Sigmoid colon (tissue), 7 donors: ENCODE results near the gene TEK. TPM values are rescaled to one million over a fixed set of nuclear protein-coding genes. Genes with fewer than 3 reads are reported as not detected.
"Not testable (repeated sequence)": the region's sequence is repeated elsewhere in the genome, so short reads cannot be mapped to it uniquely, and the experiment has no call there.

Experiments
- DNase-seq: peaks from one replicate; pipeline ENCODE4 v3.0.0-alpha.2; 2019
- H3K27ac ChIP-seq, 4 donors: fragments of 200-600 bp; sonication (generic); one replicate each; pipeline ENCODE4 v1.5.1; 2016 to 2019; ENCODE audit warnings: mild to moderate bottlenecking in 1 of 4
- H3K27me3 ChIP-seq, 3 donors: fragments of 200-600 bp; sonication (generic); one replicate each; pipeline ENCODE4 v1.5.1; 2019; ENCODE audit warnings: mild to moderate bottlenecking in 1 of 3
- H3K36me3 ChIP-seq, 4 donors: fragments of 200-600 bp; sonication (generic); one replicate each; pipeline ENCODE4 v1.5.1; 2016 to 2019
- H3K4me1 ChIP-seq, 4 donors: fragments of 200-600 bp; sonication (generic); one replicate each; pipeline ENCODE4 v1.5.1; 2017 to 2019
- H3K4me3 ChIP-seq, 4 donors: fragments of 200-600 bp; sonication (generic); one replicate each; pipeline ENCODE4 v1.5.1; 2017 to 2019; ENCODE audit warnings: mild to moderate bottlenecking in 2 of 4, moderate library complexity in 1 of 4
- H3K9me3 ChIP-seq, 4 donors: fragments of 200-600 bp in 3 of 4; sonication (generic) in 3 of 4; one replicate each; pipeline versions ENCODE4 v1.5.1 to v1.6.1; 2013 to 2019
- CTCF ChIP-seq, 4 experiments: fragments of 450-650 bp in 3 of 4; fragments of 200-600 bp in 1 of 4; IDR thresholded peaks; one replicate each; pipeline ENCODE4 v1.5.1; 2016 to 2019; ENCODE audit warnings: antibody characterized with exemption in 4 of 4, mild to moderate bottlenecking in 3 of 4, moderate library complexity in 2 of 4
- EP300 ChIP-seq, 4 donors: sonication (generic); formaldehyde crosslinking; IDR thresholded peaks; one replicate each; pipeline ENCODE4 v1.6.1; 2017; ENCODE audit warnings: antibody characterized with exemption in 4 of 4
- POLR2A ChIP-seq, 2 donors: fragments of 450-650 bp; IDR thresholded peaks; one replicate each; pipeline ENCODE4 v1.6.1; 2016; ENCODE audit warnings: antibody characterized with exemption in 2 of 2, mild to moderate bottlenecking in 2 of 2, moderate library complexity in 2 of 2
- POLR2AphosphoS5 ChIP-seq, 4 donors: sonication (generic); formaldehyde crosslinking; IDR thresholded peaks; one replicate each; pipeline ENCODE4 v1.6.1; 2017; ENCODE audit warnings: antibody characterized with exemption in 4 of 4
- WGBS, 2 donors: extraction: QIAGEN DNeasy Blood & Tissue Kit; methylation state at CpG; one replicate each; pipeline ENCODE4 v1.1.7; 2013; 5-methylcytosine and 5-hydroxymethylcytosine counted together
- intact Hi-C: fragments of 100-400 bp; cut with DNase I; formaldehyde crosslinking; loops from one replicate; pipeline ENCODE4 v1.15.1; 2023
- polyA plus RNA-seq, 3 donors: library from polyadenylated mRNA; stranded (reverse); fragments of 200-250 nt; gene quantifications; one replicate each; pipeline ENCODE4 v1.2.3, GENCODE V29; 2013
- total RNA-seq, 4 donors: library from RNA; depleted of rRNA; stranded (reverse); fragments of >200 nt; gene quantifications; one replicate each; pipeline ENCODE4 v1.1.0, GENCODE V29; 2016
- donor health status: healthy with polysubstance abuse.
- donor health status: Bipolar disorder and iron deficiency.
- donor health status: healthy.

The TEK gene
- total and polyA plus RNA-seq, 7 donors, result 0.23 to 11.1 (median 5.8) TPM

GRCh38 chr9:27209034-27209433 lies 100.0 kb downstream of the TEK start:
- H3K4me3 ChIP-seq, result no peak overlapping the region
- no peaks in the 10 kb centered on the region for H3K27me3 ChIP-seq
- intact Hi-C loops, result no loop called here
- TF ChIP-seq POLR2AphosphoS5 (IDR thresholded peaks at IDR 0.05) (peak in 3 of 4 donors; percentile 62 to 81 (median 69)), POLR2A (IDR thresholded peaks at IDR 0.05) (no peak), EP300 (IDR thresholded peaks at IDR 0.05) (peak in 2 of 4 donors; percentile 54 to 60), CTCF (IDR thresholded peaks at IDR 0.05) (no peak)
- no peaks in the 10 kb centered on the region for H3K36me3 ChIP-seq
- DNase-seq, result no peak
- H3K9me3 ChIP-seq, result no peaks in the 10 kb centered on the region
- 76 to 77% methylated on average over 3 of the region's 3 CpGs for WGBS, 2 donors
- H3K27ac ChIP-seq, result no peak overlapping the region
- peaks cover 0 to 16% (median 3%) of the 10 kb centered on the region in 4 donors for H3K4me1 ChIP-seq

GRCh38 chr9:27210588-27210987 lies 101.6 kb downstream of the TEK start:
- no peaks in the 10 kb centered on the region for H3K36me3 ChIP-seq
- no peaks in the 10 kb centered on the region for H3K9me3 ChIP-seq
- no peak overlapping the region for H3K27ac ChIP-seq
- 81 to 92% methylated on average over 7 of the region's 7 CpGs for WGBS, 2 donors
- peaks cover 0 to 16% (median 3%) of the 10 kb centered on the region in 4 donors for H3K4me1 ChIP-seq
- intact Hi-C loops, result no loop called here
- no peak for DNase-seq
- H3K27me3 ChIP-seq, result no peaks in the 10 kb centered on the region
- TF ChIP-seq POLR2AphosphoS5 (IDR thresholded peaks at IDR 0.05) (no peak), POLR2A (IDR thresholded peaks at IDR 0.05) (no peak), EP300 (IDR thresholded peaks at IDR 0.05) (no peak)
- no peak overlapping the region for H3K4me3 ChIP-seq

GRCh38 chr9:27212191-27212590 lies 103.2 kb downstream of the TEK start:
- H3K36me3 ChIP-seq, result no peaks in the 10 kb centered on the region
- 67 to 81% methylated on average over 4 of the region's 4 CpGs for WGBS, 2 donors

GRCh38 chr9:27212621-27213020 lies 103.6 kb downstream of the TEK start:
- 96% methylated on average over 14 of the region's 14 CpGs for WGBS, 2 donors

More at GRCh38 chr9:27212191-27212590, 103.2 kb downstream of the TEK start:
- Histone ChIP-seq H3K27ac (peak overlapping the region in 1 of 4 donors; percentile 7), H3K4me3 (no peak overlapping the region), H3K27me3 (no peaks in the 10 kb centered on the region), H3K9me3 (no peaks in the 10 kb centered on the region), H3K4me1 (peaks cover 0 to 16% (median 3%) of the 10 kb centered on the region in 4 donors)
- intact Hi-C loops, result no loop called here
- no peak for DNase-seq
- no peak for TF ChIP-seq EP300 (IDR thresholded peaks at IDR 0.05)
- no peak for TF ChIP-seq POLR2A (IDR thresholded peaks at IDR 0.05)
- no peak for TF ChIP-seq CTCF (IDR thresholded peaks at IDR 0.05)
- TF ChIP-seq POLR2AphosphoS5 (IDR thresholded peaks at IDR 0.05), result no peak

GRCh38 chr9:27227192-27227591 lies 118.2 kb downstream of the TEK start:
- H3K27ac ChIP-seq, result no peak overlapping the region
- no peak for DNase-seq
- no peaks in the 10 kb centered on the region for H3K27me3 ChIP-seq
- intact Hi-C loops, result no loop called here
- H3K9me3 ChIP-seq, result no peaks in the 10 kb centered on the region
- no peak overlapping the region for H3K4me3 ChIP-seq
- H3K4me1 ChIP-seq, result no peaks in the 10 kb centered on the region
- WGBS, 2 donors, result 92 to 93% methylated on average over 4 of the region's 4 CpGs
- no peak for TF ChIP-seq EP300 (IDR thresholded peaks at IDR 0.05)
- TF ChIP-seq POLR2A (IDR thresholded peaks at IDR 0.05), result no peak
- TF ChIP-seq POLR2AphosphoS5 (IDR thresholded peaks at IDR 0.05), result no peak
- no peak for TF ChIP-seq CTCF (IDR thresholded peaks at IDR 0.05)
- H3K36me3 ChIP-seq, result no peaks in the 10 kb centered on the region

More at GRCh38 chr9:27212621-27213020, 103.6 kb downstream of the TEK start:
- Histone ChIP-seq H3K9me3 (no peaks in the 10 kb centered on the region), H3K27me3 (no peaks in the 10 kb centered on the region), H3K4me3 (no peak overlapping the region), H3K27ac (peak overlapping the region in 2 of 4 donors; percentile 3 to 7), H3K36me3 (no peaks in the 10 kb centered on the region), H3K4me1 (peaks cover 0 to 16% (median 3%) of the 10 kb centered on the region in 4 donors)
- TF ChIP-seq EP300 (IDR thresholded peaks at IDR 0.05), result no peak
- no peak for TF ChIP-seq POLR2A (IDR thresholded peaks at IDR 0.05)
- TF ChIP-seq POLR2AphosphoS5 (IDR thresholded peaks at IDR 0.05), result no peak
- no peak for TF ChIP-seq CTCF (IDR thresholded peaks at IDR 0.05)
- intact Hi-C loops, result no loop called here
- DNase-seq, result no peak

- H3K4me1 ChIP-seq, H3K27ac ChIP-seq, intact Hi-C loops, H3K9me3 ChIP-seq, H3K36me3 ChIP-seq, DNase-seq, H3K4me3 ChIP-seq, H3K27me3 ChIP-seq: not testable (repeated sequence)
- WGBS, 2 donors, result 82 to 83% methylated on average over 12 of the region's 12 CpGs
Measured at GRCh38 chr9:27239648-27240047, 130.6 kb downstream of the TEK start.
